Measurements from ENCODE around the gene CLDN7. TPM values are rescaled to one million over a fixed set of nuclear protein-coding genes. Genes with fewer than 3 reads are reported as not detected.

The CLDN7 gene
- total RNA-seq (1 to 10 TPM in 1 of 2 experiments, under 1 TPM in 1; 0.39 to 1.0 TPM), polyA plus RNA-seq (1 to 10 TPM; 1.0 to 3.1 TPM)

GRCh38 chr17:7262192-7262934 lies at the start of gene CLDN7:
TSS of gene CLDN7 (minus strand) at chr17:7262478. CDS start at chr17:7262043, 435 bp downstream.
- CTCF ChIA-PET (ENCODE audit: partially characterized antibody) = no interaction called here

GRCh38 chr17:7311110-7311705 lies 48.9 kb upstream of the CLDN7 start:
- Mint-ChIP-seq H3K4me1 (peaks cover 40 to 84% (median 60%) of the 10 kb centered on the region in 4 donors), H3K27me3 (peaks cover 0 to 4% of the 10 kb centered on the region in 2 donors), H3K4me3 (peak overlapping the region in 4 of 8 donors; percentile 48 to 96 (median 84)), H3K9me3 (peaks cover 0 to 7% (median 0%) of the 10 kb centered on the region in 8 donors), H3K36me3 (peaks cover 49 to 74% of the 10 kb centered on the region in 2 donors), H3K27ac (peak overlapping the region; percentile 97 to 100 (median 99))
- peaks cover 62% of the 10 kb centered on the region for H3K4me1 ChIP-seq (ENCODE audit: insufficient read depth, low read length)
- POLR2A ChIA-PET (ENCODE audit: partially characterized antibody) = interaction anchor here (0.5 to 9.3 kb wide), 10 partner anchors 10 to 845 kb away, joined by 3 to 187 read pairs (median 8); partner anchors contain the start of genes ACAP1, GABARAP and NEURL4
- peak overlapping the region; percentile 100 for H3K27ac ChIP-seq (ENCODE audit: low read depth, low read length)
- intact Hi-C loops (cut with micrococcal nuclease) = no loop called here
- peaks cover 49% of the 10 kb centered on the region for H3K36me3 ChIP-seq (ENCODE audit: insufficient read depth, low read length)
- no peaks in the 10 kb centered on the region for H3K27me3 ChIP-seq (ENCODE audit: insufficient read depth, low read length)
- DNase-seq = no peak
- CTCF ChIA-PET (ENCODE audit: partially characterized antibody) = interaction anchor here (1.2 to 1.6 kb wide), 3 partner anchors 10 to 24 kb away, joined by 5 to 6 read pairs (median 5); partner anchors contain the start of gene ACAP1
- H3K4me3 ChIP-seq (ENCODE audit: low read length in 2 of 2) = no peak overlapping the region
- H3K9me3 ChIP-seq (ENCODE audit: control insufficient read depth in 1 of 2, low read length in 2 of 2) = no peaks in the 10 kb centered on the region

More at GRCh38 chr17:7262192-7262934, at the start of gene CLDN7:
- Histone ChIP-seq H3K4me3 (ENCODE audit: low read length in 2 of 2) (peak within 1 kb of the TSS in 1 of 2 donors; percentile 28), H3K27me3 (ENCODE audit: insufficient read depth, low read length) (no peaks in the 10 kb centered on the region), H3K27ac (ENCODE audit: low read depth, low read length) (no peak within 1 kb of the TSS), H3K9me3 (ENCODE audit: control insufficient read depth in 1 of 2, low read length in 2 of 2) (no peaks in the 10 kb centered on the region), H3K4me1 (ENCODE audit: insufficient read depth, low read length) (peaks cover 31% of the 10 kb centered on the region), H3K36me3 (ENCODE audit: insufficient read depth, low read length) (peaks cover 3% of the 10 kb centered on the region)
- POLR2A ChIA-PET (ENCODE audit: partially characterized antibody) = interaction anchor here (1.0 to 2.2 kb wide), 5 partner anchors 11 to 227 kb away, joined by 3 to 6 read pairs (median 3); partner anchors contain the start of genes ACAP1, CTDNEP1, GABARAP and SLC16A13
- H3K4me1 Mint-ChIP-seq = peaks cover 14 to 31% (median 23%) of the 10 kb centered on the region in 4 donors
- no peaks in the 10 kb centered on the region for H3K9me3 Mint-ChIP-seq
- intact Hi-C loops (cut with micrococcal nuclease) = no loop called here
- peak within 1 kb of the TSS; percentile 78 to 91 (median 82) for H3K4me3 Mint-ChIP-seq
- DNase-seq = no peak
- peak within 1 kb of the TSS; percentile 59 to 92 (median 77) for H3K27ac Mint-ChIP-seq
- H3K36me3 Mint-ChIP-seq = peaks cover 6 to 12% of the 10 kb centered on the region in 2 donors
- peaks cover 7 to 13% of the 10 kb centered on the region in 2 donors for H3K27me3 Mint-ChIP-seq

- Histone ChIP-seq H3K27me3 (ENCODE audit: insufficient read depth, low read length) (no peaks in the 10 kb centered on the region), H3K27ac (ENCODE audit: low read depth, low read length) (peak overlapping the region; percentile 100), H3K4me1 (ENCODE audit: insufficient read depth, low read length) (peaks cover 58% of the 10 kb centered on the region), H3K4me3 (ENCODE audit: low read length in 2 of 2) (peak overlapping the region; percentile 34 to 85), H3K9me3 (ENCODE audit: control insufficient read depth in 1 of 2, low read length in 2 of 2) (no peaks in the 10 kb centered on the region), H3K36me3 (ENCODE audit: insufficient read depth, low read length) (peaks cover 49% of the 10 kb centered on the region)
- POLR2A ChIA-PET (ENCODE audit: partially characterized antibody) = interaction anchor here (0.9 to 9.3 kb wide), 17 partner anchors 8 to 847 kb away, joined by 3 to 187 read pairs (median 5); partner anchors contain the start of genes ACAP1, DVL2, GABARAP and MPDU1
- intact Hi-C loops (cut with micrococcal nuclease) = loop anchor here (2.0 to 5.0 kb wide), 3 partner anchors 27 to 377 kb away; partner anchors contain the start of genes ACAP1, KCTD11 and TP53
- peak in 1 of 5 donors; percentile 46 for DNase-seq
- Mint-ChIP-seq H3K27me3 (peaks cover 0 to 4% of the 10 kb centered on the region in 2 donors), H3K4me1 (peaks cover 40 to 71% (median 53%) of the 10 kb centered on the region in 4 donors), H3K36me3 (peaks cover 49 to 66% of the 10 kb centered on the region in 2 donors), H3K27ac (peak overlapping the region; percentile 97 to 100 (median 99)), H3K9me3 (peaks cover 0 to 7% (median 0%) of the 10 kb centered on the region in 8 donors), H3K4me3 (peak overlapping the region; percentile 88 to 97 (median 94))
- CTCF ChIA-PET (ENCODE audit: partially characterized antibody) = interaction anchor here (0.9 to 2.9 kb wide), 5 partner anchors 13 to 128 kb away, joined by 3 to 14 read pairs (median 4); partner anchors contain the start of gene ACAP1
Observed at GRCh38 chr17:7309628-7310027, 47.4 kb upstream of the CLDN7 start.

- Histone ChIP-seq H3K4me3 (ENCODE audit: low read length in 2 of 2) (peak overlapping the region; percentile 37 to 85), H3K9me3 (ENCODE audit: control insufficient read depth in 1 of 2, low read length in 2 of 2) (no peaks in the 10 kb centered on the region), H3K27me3 (ENCODE audit: insufficient read depth, low read length) (no peaks in the 10 kb centered on the region), H3K4me1 (ENCODE audit: insufficient read depth, low read length) (peaks cover 50% of the 10 kb centered on the region), H3K36me3 (ENCODE audit: insufficient read depth, low read length) (peaks cover 45% of the 10 kb centered on the region), H3K27ac (ENCODE audit: low read depth, low read length) (peak overlapping the region; percentile 100)
- Mint-ChIP-seq H3K27ac (peak overlapping the region; percentile 97 to 100 (median 99)), H3K4me3 (peak overlapping the region; percentile 88 to 97 (median 94)), H3K4me1 (peaks cover 36 to 63% (median 46%) of the 10 kb centered on the region in 4 donors), H3K9me3 (peaks cover 0 to 1% (median 0%) of the 10 kb centered on the region in 8 donors), H3K36me3 (peaks cover 42 to 58% of the 10 kb centered on the region in 2 donors), H3K27me3 (peaks cover 0 to 4% of the 10 kb centered on the region in 2 donors)
- intact Hi-C loops (cut with micrococcal nuclease) = loop anchor here (2.0 to 5.0 kb wide), 3 partner anchors 28 to 378 kb away; partner anchors contain the start of genes ACAP1, KCTD11 and TP53
- CTCF ChIA-PET (ENCODE audit: partially characterized antibody) = interaction anchor here (1.2 to 2.9 kb wide), 3 partner anchors 12 to 36 kb away, joined by 4 to 14 read pairs (median 8); partner anchors contain the start of gene ACAP1
- DNase-seq = peak; percentile 92 to 99 (median 93)
- POLR2A ChIA-PET (ENCODE audit: partially characterized antibody) = interaction anchor here (0.7 to 9.3 kb wide), 23 partner anchors 9 to 378 kb away, joined by 3 to 187 read pairs (median 4); partner anchors contain the start of genes ACAP1, DVL2, GABARAP and MPDU1
Observed at GRCh38 chr17:7308625-7309433, 46.6 kb upstream of the CLDN7 start.

- Histone ChIP-seq H3K27me3 (ENCODE audit: insufficient read depth, low read length) (no peaks in the 10 kb centered on the region), H3K36me3 (ENCODE audit: insufficient read depth, low read length) (peaks cover 36% of the 10 kb centered on the region), H3K27ac (ENCODE audit: low read depth, low read length) (peak overlapping the region; percentile 100), H3K4me1 (ENCODE audit: insufficient read depth, low read length) (peaks cover 42% of the 10 kb centered on the region), H3K9me3 (ENCODE audit: control insufficient read depth in 1 of 2, low read length in 2 of 2) (no peaks in the 10 kb centered on the region), H3K4me3 (ENCODE audit: low read length in 2 of 2) (peak overlapping the region; percentile 37 to 85)
- POLR2A ChIA-PET (ENCODE audit: partially characterized antibody) = interaction anchor here (0.7 to 9.3 kb wide), 15 partner anchors 12 to 378 kb away, joined by 3 to 187 read pairs (median 5); partner anchors contain the start of genes ACAP1, GABARAP, MPDU1 and NEURL4
- H3K27me3 Mint-ChIP-seq = peaks cover 0 to 4% of the 10 kb centered on the region in 2 donors
- intact Hi-C loops (cut with micrococcal nuclease) = loop anchor here (1.0 to 5.0 kb wide), 14 partner anchors 7 to 527 kb away; partner anchors contain the start of genes ACAP1, ELP5, FXR2 and GPS2
- DNase-seq = peak in 3 of 5 donors; percentile 72 to 75 (median 73)
- H3K4me1 Mint-ChIP-seq = peaks cover 33 to 55% (median 41%) of the 10 kb centered on the region in 4 donors
- CTCF ChIA-PET (ENCODE audit: partially characterized antibody) = interaction anchor here (2.4 to 2.9 kb wide), 2 partner anchors 11 to 28 kb away, joined by 8 to 14 read pairs; partner anchors contain the start of gene ACAP1
- H3K27ac Mint-ChIP-seq = peak overlapping the region; percentile 99 to 100 (median 99)
- peaks cover 0 to 1% (median 0%) of the 10 kb centered on the region in 8 donors for H3K9me3 Mint-ChIP-seq
- H3K36me3 Mint-ChIP-seq = peaks cover 35 to 49% of the 10 kb centered on the region in 2 donors
- H3K4me3 Mint-ChIP-seq = peak overlapping the region; percentile 93 to 97 (median 95)
Observed at GRCh38 chr17:7307686-7308624, 45.7 kb upstream of the CLDN7 start.
